ENCODE data around the gene RABGAP1L.
"Not testable (repeated sequence)": the region's sequence is repeated elsewhere in the genome, so short reads cannot be mapped to it uniquely, and the experiment has no call there.

RABGAP1L gene

GRCh38 chr1:174704300-174704699 is 545.0 kb downstream of the RABGAP1L start:
- TF ChIP-seq JUND (IDR thresholded peaks at IDR 0.05; ENCODE audit: low read depth), result no peak
- DNase-seq (ENCODE audit: low read depth in 1 of 2, low spot score in 1 of 2), result no peak
- in situ Hi-C loops (cut with HindIII; ENCODE audit: low pct_unique_long_range_greater_than_20kb, low sequenced_read_pairs), result no loop called here

- in situ Hi-C loops (cut with HindIII; ENCODE audit: low pct_unique_long_range_greater_than_20kb, low sequenced_read_pairs), result no loop called here
- DNase-seq (ENCODE audit: low read depth in 1 of 2, low spot score in 1 of 2), result no peak
- no peak for TF ChIP-seq JUND (IDR thresholded peaks at IDR 0.05; ENCODE audit: low read depth)
Observed at GRCh38 chr1:174710868-174711845, 551.8 kb downstream of the RABGAP1L start.

GRCh38 chr1:174711848-174712247 is 552.5 kb downstream of the RABGAP1L start:
- DNase-seq (ENCODE audit: low read depth in 1 of 2, low spot score in 1 of 2); in situ Hi-C loops (cut with HindIII; ENCODE audit: low pct_unique_long_range_greater_than_20kb, low sequenced_read_pairs): not testable (repeated sequence)

GRCh38 chr1:174712541-174712940 is 553.2 kb downstream of the RABGAP1L start:
- in situ Hi-C loops (cut with HindIII; ENCODE audit: low pct_unique_long_range_greater_than_20kb, low sequenced_read_pairs), result no loop called here
- no peak for TF ChIP-seq JUND (IDR thresholded peaks at IDR 0.05; ENCODE audit: low read depth)
- DNase-seq (ENCODE audit: low read depth in 1 of 2, low spot score in 1 of 2), result no peak

- no peak for TF ChIP-seq JUND (IDR thresholded peaks at IDR 0.05; ENCODE audit: low read depth)
- no peak for DNase-seq (ENCODE audit: low read depth in 1 of 2, low spot score in 1 of 2)
- in situ Hi-C loops (cut with HindIII; ENCODE audit: low pct_unique_long_range_greater_than_20kb, low sequenced_read_pairs), result no loop called here
Observed at GRCh38 chr1:174713796-174714195, 554.5 kb downstream of the RABGAP1L start.

- in situ Hi-C loops (cut with HindIII; ENCODE audit: low pct_unique_long_range_greater_than_20kb, low sequenced_read_pairs), result no loop called here
- TF ChIP-seq JUND (IDR thresholded peaks at IDR 0.05; ENCODE audit: low read depth), result no peak
- no peak for DNase-seq (ENCODE audit: low read depth in 1 of 2, low spot score in 1 of 2)
Observed at GRCh38 chr1:174719194-174719593, 559.9 kb downstream of the RABGAP1L start.

- DNase-seq (ENCODE audit: low read depth in 1 of 2, low spot score in 1 of 2), result no peak
- in situ Hi-C loops (cut with HindIII; ENCODE audit: low pct_unique_long_range_greater_than_20kb, low sequenced_read_pairs), result no loop called here
Observed at GRCh38 chr1:174720618-174721017, 561.3 kb downstream of the RABGAP1L start.

GRCh38 chr1:174721246-174721645 is 561.9 kb downstream of the RABGAP1L start:
- no peak for DNase-seq (ENCODE audit: low read depth in 1 of 2, low spot score in 1 of 2)
- no peak for TF ChIP-seq JUND (IDR thresholded peaks at IDR 0.05; ENCODE audit: low read depth)
- in situ Hi-C loops (cut with HindIII; ENCODE audit: low pct_unique_long_range_greater_than_20kb, low sequenced_read_pairs), result no loop called here

More at GRCh38 chr1:174720618-174721017, 561.3 kb downstream of the RABGAP1L start:
- TF ChIP-seq JUND (IDR thresholded peaks at IDR 0.05; ENCODE audit: low read depth), result no peak

- in situ Hi-C loops (cut with HindIII; ENCODE audit: low pct_unique_long_range_greater_than_20kb, low sequenced_read_pairs), result no loop called here
- no peak for TF ChIP-seq JUND (IDR thresholded peaks at IDR 0.05; ENCODE audit: low read depth)
- no peak for DNase-seq (ENCODE audit: low read depth in 1 of 2, low spot score in 1 of 2)
Observed at GRCh38 chr1:174723816-174724215, 564.5 kb downstream of the RABGAP1L start.

GRCh38 chr1:174724219-174724618 is 564.9 kb downstream of the RABGAP1L start:
- in situ Hi-C loops (cut with HindIII; ENCODE audit: low pct_unique_long_range_greater_than_20kb, low sequenced_read_pairs), result no loop called here
- DNase-seq (ENCODE audit: low read depth in 1 of 2, low spot score in 1 of 2), result no peak
- TF ChIP-seq JUND (IDR thresholded peaks at IDR 0.05; ENCODE audit: low read depth), result no peak

GRCh38 chr1:174726167-174726879 is 567.0 kb downstream of the RABGAP1L start:
- no peak for TF ChIP-seq JUND (IDR thresholded peaks at IDR 0.05; ENCODE audit: low read depth)
- in situ Hi-C loops (cut with HindIII; ENCODE audit: low pct_unique_long_range_greater_than_20kb, low sequenced_read_pairs), result no loop called here
- DNase-seq (ENCODE audit: low read depth in 1 of 2, low spot score in 1 of 2), result peak in 1 of 2 experiments; percentile 58

- DNase-seq (ENCODE audit: low read depth in 1 of 2, low spot score in 1 of 2), result no peak
- in situ Hi-C loops (cut with HindIII; ENCODE audit: low pct_unique_long_range_greater_than_20kb, low sequenced_read_pairs), result no loop called here
- no peak for TF ChIP-seq JUND (IDR thresholded peaks at IDR 0.05; ENCODE audit: low read depth)
Observed at GRCh38 chr1:174726880-174727585, 567.7 kb downstream of the RABGAP1L start.
